Measurements from ENCODE around the gene SPOUT1. TPM values are rescaled to one million over a fixed set of nuclear protein-coding genes. Genes with fewer than 3 reads are reported as not detected.
"Not testable (repeated sequence)": the region's sequence is repeated elsewhere in the genome, so short reads cannot be mapped to it uniquely, and the experiment has no call there.

SPOUT1 gene
- polyA plus RNA-seq, 3 donors: 25.7 to 29.9 (median 29.3) TPM

DNA sequence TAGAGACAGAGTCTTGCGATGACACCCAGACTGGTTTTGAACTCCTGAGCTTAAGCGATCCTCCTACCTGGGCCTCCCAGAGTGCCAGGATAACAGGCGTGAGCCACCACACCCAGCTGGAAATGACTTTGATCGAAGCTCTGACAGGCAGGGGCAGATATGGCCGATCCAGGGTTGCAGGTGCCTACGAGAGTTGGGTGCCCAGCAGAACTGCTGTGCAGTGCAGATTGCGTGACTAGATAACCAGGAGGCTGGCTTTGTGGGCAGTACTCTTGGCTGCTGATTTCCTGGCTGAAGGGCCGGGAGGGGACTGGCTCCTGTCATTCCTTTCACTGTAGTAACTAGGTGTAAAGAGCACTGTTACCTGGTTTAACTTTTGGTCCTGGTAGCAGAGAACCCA is 30.7 kb downstream of the SPOUT1 start:
- Histone ChIP-seq H3K4me3 (replicated peaks in 1 of 3; ENCODE audit: low read depth in 2 of 3, low read length in 3 of 3) (no peak overlapping the region), H3K36me3 (replicated peaks in 1 of 2; ENCODE audit: control insufficient read depth in 1 of 2, insufficient read depth in 2 of 2, low read length in 2 of 2) (peaks cover 63 to 83% of the 10 kb centered on the region in 2 donors), H2AFZ (ENCODE audit: insufficient read depth, low read depth, low read length, poor library complexity, severe bottlenecking) (no peak overlapping the region), H3K79me2 (ENCODE audit: insufficient read depth, low read length) (no peaks in the 10 kb centered on the region), H3K9me3 (replicated peaks in 1 of 2; ENCODE audit: control insufficient read depth in 1 of 2, insufficient read depth in 1 of 2, low read length in 2 of 2) (no peaks in the 10 kb centered on the region), H4K20me1 (ENCODE audit: insufficient read depth, low read length) (no peaks in the 10 kb centered on the region), H3K27ac (ENCODE audit: low read depth in 1 of 2, low read length in 2 of 2) (no peak overlapping the region), H3K4me1 (ENCODE audit: control insufficient read depth in 1 of 2, insufficient read depth in 2 of 2, low read length in 2 of 2) (no peaks in the 10 kb centered on the region), H3K4me2 (replicated peaks; ENCODE audit: extremely low read depth, low read length, poor library complexity, severe bottlenecking) (no peak overlapping the region), H3K27me3 (ENCODE audit: control insufficient read depth in 2 of 2, insufficient read depth in 2 of 2, low read length in 2 of 2) (no peaks in the 10 kb centered on the region), H3K9ac (ENCODE audit: insufficient read depth, low read length, poor library complexity, severe bottlenecking) (no peak overlapping the region)
- no peak for DNase-seq
- TF ChIP-seq, protein P1, sequence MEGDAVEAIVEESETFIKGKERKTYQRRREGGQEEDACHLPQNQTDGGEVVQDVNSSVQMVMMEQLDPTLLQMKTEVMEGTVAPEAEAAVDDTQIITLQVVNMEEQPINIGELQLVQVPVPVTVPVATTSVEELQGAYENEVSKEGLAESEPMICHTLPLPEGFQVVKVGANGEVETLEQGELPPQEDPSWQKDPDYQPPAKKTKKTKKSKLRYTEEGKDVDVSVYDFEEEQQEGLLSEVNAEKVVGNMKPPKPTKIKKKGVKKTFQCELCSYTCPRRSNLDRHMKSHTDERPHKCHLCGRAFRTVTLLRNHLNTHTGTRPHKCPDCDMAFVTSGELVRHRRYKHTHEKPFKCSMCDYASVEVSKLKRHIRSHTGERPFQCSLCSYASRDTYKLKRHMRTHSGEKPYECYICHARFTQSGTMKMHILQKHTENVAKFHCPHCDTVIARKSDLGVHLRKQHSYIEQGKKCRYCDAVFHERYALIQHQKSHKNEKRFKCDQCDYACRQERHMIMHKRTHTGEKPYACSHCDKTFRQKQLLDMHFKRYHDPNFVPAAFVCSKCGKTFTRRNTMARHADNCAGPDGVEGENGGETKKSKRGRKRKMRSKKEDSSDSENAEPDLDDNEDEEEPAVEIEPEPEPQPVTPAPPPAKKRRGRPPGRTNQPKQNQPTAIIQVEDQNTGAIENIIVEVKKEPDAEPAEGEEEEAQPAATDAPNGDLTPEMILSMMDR (IDR thresholded peaks at IDR 0.05): no peak
- H3K4me3 Mint-ChIP-seq: no peak overlapping the region
- no peaks in the 10 kb centered on the region for H3K4me1 Mint-ChIP-seq
- H3K27me3 Mint-ChIP-seq (ENCODE audit: low read depth in 3 of 3): no peaks in the 10 kb centered on the region
- H3K9me3 Mint-ChIP-seq: no peaks in the 10 kb centered on the region
- 96% methylated on average over 7 of the region's 8 CpGs for WGBS (ENCODE audit: insufficient coverage)
- H3K27ac Mint-ChIP-seq: no peak overlapping the region
- intact Hi-C loops (cut with micrococcal nuclease): no loop called here
- H3K36me3 Mint-ChIP-seq: peaks cover 64 to 92% of the 10 kb centered on the region in 2 donors

DNA sequence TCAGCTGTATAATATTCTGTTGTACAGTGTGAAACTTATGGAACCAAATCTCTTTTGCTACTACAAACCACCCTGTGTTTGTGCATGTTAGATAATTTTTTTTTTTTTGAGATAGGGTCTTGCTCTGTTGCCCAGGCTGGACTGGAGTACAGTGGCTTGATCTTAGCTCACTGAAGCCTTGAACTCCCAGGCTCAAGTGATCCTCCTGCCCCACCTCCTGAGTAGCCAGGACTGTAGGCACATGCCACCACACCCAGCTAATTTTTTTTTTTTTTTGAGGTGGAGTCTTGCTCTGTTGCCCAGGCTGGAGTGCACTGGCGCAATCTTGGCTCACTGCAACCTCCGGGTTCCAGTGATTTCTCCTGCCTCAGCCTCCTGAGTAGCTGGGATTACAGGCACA is 34.6 kb downstream of the SPOUT1 start:
- H3K27ac Mint-ChIP-seq; DNase-seq; H3K27me3 Mint-ChIP-seq (ENCODE audit: low read depth in 3 of 3); H3K4me1 Mint-ChIP-seq; H3K4me2 ChIP-seq (replicated peaks; ENCODE audit: extremely low read depth, low read length, poor library complexity, severe bottlenecking); H3K9ac ChIP-seq (ENCODE audit: insufficient read depth, low read length, poor library complexity, severe bottlenecking); H3K27me3 ChIP-seq (ENCODE audit: control insufficient read depth in 2 of 2, insufficient read depth in 2 of 2, low read length in 2 of 2); H3K4me1 ChIP-seq (ENCODE audit: control insufficient read depth in 1 of 2, insufficient read depth in 2 of 2, low read length in 2 of 2); intact Hi-C loops (cut with micrococcal nuclease); H3K9me3 Mint-ChIP-seq; H2AFZ ChIP-seq (ENCODE audit: insufficient read depth, low read depth, low read length, poor library complexity, severe bottlenecking); H3K79me2 ChIP-seq (ENCODE audit: insufficient read depth, low read length); H3K27ac ChIP-seq (ENCODE audit: low read depth in 1 of 2, low read length in 2 of 2); H3K4me3 Mint-ChIP-seq; H3K4me3 ChIP-seq (replicated peaks in 1 of 3; ENCODE audit: low read depth in 2 of 3, low read length in 3 of 3); H4K20me1 ChIP-seq (ENCODE audit: insufficient read depth, low read length); H3K9me3 ChIP-seq (replicated peaks in 1 of 2; ENCODE audit: control insufficient read depth in 1 of 2, insufficient read depth in 1 of 2, low read length in 2 of 2): not testable (repeated sequence)
- peaks cover 73 to 93% of the 10 kb centered on the region in 2 donors for H3K36me3 Mint-ChIP-seq
- H3K36me3 ChIP-seq (replicated peaks in 1 of 2; ENCODE audit: control insufficient read depth in 1 of 2, insufficient read depth in 2 of 2, low read length in 2 of 2): peaks cover 67 to 87% of the 10 kb centered on the region in 2 donors
- 42% methylated on average over 2 of the region's 2 CpGs for whole genome bisulfite sequencing (ENCODE audit: insufficient coverage)

All from CD14-positive monocyte (primary cell).